ENCODE results near the gene SYTL3. TPM values are rescaled to one million over a fixed set of nuclear protein-coding genes. Genes with fewer than 3 reads are reported as not detected.

The SYTL3 gene
- total RNA-seq, 1 donor from 2014 or later: 102 TPM

DNA sequence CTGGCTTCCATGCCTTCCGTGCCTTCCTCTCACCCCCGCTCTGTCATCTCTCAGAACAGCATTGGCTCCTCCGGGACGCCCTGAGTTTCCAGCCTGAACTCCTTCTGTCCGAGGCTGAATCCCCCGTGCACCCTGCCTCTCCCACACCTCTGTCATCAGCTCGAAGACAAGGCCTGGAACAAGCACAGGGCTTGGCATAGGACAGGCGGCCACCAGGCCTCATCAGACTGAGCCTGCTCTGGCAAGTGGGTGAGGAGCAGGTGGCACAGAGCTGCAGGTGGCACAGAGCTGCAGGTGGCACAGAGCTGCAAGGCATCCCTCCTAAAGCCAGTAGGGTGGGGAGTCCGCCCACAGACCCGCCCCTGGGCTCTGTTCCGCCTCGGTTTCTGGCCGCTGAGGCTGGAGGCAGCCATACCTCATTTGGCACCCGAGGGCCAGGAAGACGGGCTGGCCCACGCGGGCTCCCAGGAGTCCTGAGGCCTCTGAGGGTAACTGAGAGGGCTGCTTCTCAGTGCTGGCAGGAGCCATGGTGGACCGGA, 109.2 kb downstream of the SYTL3 start:
- H3K4me3 Mint-ChIP-seq: no peak overlapping the region
- H3K9me3 Mint-ChIP-seq: no peaks in the 10 kb centered on the region
- intact Hi-C loops (cut with micrococcal nuclease): no loop called here
- peak overlapping the region; percentile 53 for H3K27ac Mint-ChIP-seq
- no peak for DNase-seq
- no peaks in the 10 kb centered on the region for H3K27me3 Mint-ChIP-seq
- peaks cover 56% of the 10 kb centered on the region for H3K36me3 Mint-ChIP-seq (ENCODE audit: low read depth)
- no peaks in the 10 kb centered on the region for H3K4me1 Mint-ChIP-seq

DNA sequence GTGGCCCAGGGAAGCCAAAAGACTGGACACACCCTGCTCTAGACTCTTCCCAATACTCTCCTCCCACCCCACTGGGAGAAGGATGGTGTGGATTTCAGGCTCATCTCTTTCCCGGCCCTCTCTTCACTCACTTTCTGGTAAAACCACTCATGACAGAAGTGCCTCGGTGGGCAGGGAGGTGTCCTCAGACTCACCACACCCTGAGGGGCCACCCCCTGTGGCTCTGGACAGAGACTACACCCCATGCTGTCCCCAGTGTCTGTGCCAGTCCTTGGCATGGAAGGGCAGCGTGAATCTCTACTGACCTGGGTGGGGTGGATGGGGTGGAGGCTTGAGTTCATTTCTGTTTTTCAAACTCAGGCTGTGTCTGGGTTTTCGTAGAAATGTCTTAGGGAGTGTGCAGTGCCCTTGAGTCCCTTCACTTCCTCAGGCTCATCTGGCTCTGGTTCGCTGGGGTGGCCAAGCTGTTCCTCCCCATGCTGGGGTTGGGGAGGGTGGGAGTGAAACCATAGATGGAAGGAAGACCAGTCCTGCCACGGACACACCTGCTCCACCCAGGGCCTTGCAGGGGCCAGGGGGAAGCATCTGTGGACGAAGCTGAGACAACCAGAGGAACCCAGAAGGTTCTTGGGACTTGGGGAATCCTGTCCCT, 110.2 kb downstream of the SYTL3 start:
- H3K4me1 Mint-ChIP-seq: no peaks in the 10 kb centered on the region
- no peak overlapping the region for H3K27ac Mint-ChIP-seq
- H3K27me3 Mint-ChIP-seq: no peaks in the 10 kb centered on the region
- H3K4me3 Mint-ChIP-seq: no peak overlapping the region
- no peaks in the 10 kb centered on the region for H3K9me3 Mint-ChIP-seq
- peaks cover 61% of the 10 kb centered on the region for H3K36me3 Mint-ChIP-seq (ENCODE audit: low read depth)
- intact Hi-C loops (cut with micrococcal nuclease): no loop called here
- DNase-seq: peak; percentile 57

DNA sequence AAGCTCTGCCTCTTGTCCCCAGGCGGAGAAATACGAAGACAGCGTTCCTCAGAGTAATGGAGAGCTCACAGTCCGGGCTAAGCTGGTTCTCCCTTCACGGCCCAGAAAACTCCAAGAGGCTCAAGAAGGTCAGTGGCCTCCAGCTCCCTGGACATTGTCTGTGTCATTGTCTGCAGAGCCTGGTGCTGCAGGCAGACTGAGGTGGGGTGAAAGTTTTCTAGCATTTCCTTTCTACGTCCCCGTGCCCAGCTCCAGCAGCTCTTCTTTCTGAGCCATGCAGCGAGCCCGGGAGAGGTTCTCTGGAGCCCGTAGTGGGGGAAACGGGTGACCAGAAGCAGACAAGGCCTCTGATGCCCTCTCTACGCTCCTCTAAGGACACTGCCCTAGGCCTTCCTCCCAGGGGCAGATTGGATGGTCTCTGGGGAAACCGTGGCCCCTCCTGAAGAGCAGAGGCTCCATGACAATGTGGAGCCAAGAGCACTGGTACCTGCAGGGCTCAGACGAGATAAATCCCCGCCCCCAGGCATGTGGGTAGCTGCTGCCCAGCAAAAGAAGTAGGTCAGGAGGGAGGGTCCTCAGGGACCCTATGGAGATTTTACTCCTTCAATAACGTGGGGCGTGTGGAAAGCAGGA, 110.9 kb downstream of the SYTL3 start:
- Mint-ChIP-seq H3K9me3 (no peaks in the 10 kb centered on the region), H3K36me3 (ENCODE audit: low read depth) (peaks cover 62% of the 10 kb centered on the region), H3K4me1 (no peaks in the 10 kb centered on the region), H3K27me3 (no peaks in the 10 kb centered on the region), H3K27ac (no peak overlapping the region), H3K4me3 (no peak overlapping the region)
- intact Hi-C loops (cut with micrococcal nuclease): no loop called here
- peak; percentile 55 for DNase-seq

DNA sequence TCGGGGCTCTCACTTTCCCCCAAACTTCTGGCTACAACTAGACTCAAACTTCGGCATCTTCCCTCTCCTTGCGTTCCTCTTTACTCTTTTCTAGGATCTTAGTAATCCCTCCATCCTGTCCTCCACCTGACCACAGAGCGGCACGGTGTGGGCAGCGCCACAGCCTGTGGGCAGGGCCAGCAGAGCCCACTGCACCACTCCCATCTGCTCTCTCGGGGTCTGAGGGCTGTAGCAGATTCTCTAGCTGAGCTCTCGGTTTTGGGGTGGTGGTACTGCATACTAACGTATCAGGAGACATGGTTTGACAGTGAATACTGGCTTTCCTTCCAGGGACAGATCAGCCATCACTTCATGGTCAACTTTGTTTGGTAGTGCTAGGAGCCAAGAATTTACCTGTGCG, 111.9 kb downstream of the SYTL3 start:
- Mint-ChIP-seq H3K9me3 (no peaks in the 10 kb centered on the region), H3K4me3 (no peak overlapping the region), H3K27me3 (no peaks in the 10 kb centered on the region), H3K27ac (peak overlapping the region; percentile 39), H3K36me3 (ENCODE audit: low read depth) (peaks cover 65% of the 10 kb centered on the region), H3K4me1 (no peaks in the 10 kb centered on the region)
- intact Hi-C loops (cut with micrococcal nuclease): no loop called here
- no peak for DNase-seq

DNA sequence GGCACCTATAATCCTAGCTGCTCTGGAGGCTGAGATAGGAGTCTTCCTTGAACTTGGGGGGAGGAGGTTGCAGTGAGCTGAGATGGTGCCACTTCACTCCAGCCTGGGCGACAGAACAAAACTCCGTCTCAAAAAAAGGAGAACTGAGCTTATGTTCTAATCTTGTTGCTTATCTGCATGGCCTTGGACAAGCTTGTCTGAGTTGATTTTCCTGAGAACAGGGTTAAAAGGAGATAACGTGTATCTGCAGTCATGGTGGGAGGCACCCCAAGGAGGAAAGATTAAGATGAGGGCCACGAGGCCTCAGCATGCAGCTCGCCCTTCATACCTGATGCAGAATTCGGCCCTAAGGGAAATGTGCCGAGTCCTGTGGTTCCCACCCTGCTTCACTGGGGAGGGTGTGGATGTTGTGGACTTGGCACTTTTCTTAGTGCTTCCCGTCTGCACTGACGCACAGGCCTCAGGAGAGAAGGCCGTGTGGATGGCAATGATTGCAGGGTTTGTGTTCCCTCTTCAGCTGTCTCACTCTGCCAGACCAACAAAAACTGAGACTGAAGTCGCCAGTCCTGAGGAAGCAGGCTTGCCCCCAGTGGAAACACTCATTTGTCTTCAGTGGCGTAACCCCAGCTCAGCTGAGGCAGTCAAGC, 113.1 kb downstream of the SYTL3 start:
- Mint-ChIP-seq H3K4me3 (no peak overlapping the region), H3K27ac (peak overlapping the region; percentile 62), H3K9me3 (no peaks in the 10 kb centered on the region), H3K4me1 (no peaks in the 10 kb centered on the region), H3K27me3 (no peaks in the 10 kb centered on the region), H3K36me3 (ENCODE audit: low read depth) (peaks cover 67% of the 10 kb centered on the region)
- intact Hi-C loops (cut with micrococcal nuclease): no loop called here
- DNase-seq: peak; percentile 57

DNA sequence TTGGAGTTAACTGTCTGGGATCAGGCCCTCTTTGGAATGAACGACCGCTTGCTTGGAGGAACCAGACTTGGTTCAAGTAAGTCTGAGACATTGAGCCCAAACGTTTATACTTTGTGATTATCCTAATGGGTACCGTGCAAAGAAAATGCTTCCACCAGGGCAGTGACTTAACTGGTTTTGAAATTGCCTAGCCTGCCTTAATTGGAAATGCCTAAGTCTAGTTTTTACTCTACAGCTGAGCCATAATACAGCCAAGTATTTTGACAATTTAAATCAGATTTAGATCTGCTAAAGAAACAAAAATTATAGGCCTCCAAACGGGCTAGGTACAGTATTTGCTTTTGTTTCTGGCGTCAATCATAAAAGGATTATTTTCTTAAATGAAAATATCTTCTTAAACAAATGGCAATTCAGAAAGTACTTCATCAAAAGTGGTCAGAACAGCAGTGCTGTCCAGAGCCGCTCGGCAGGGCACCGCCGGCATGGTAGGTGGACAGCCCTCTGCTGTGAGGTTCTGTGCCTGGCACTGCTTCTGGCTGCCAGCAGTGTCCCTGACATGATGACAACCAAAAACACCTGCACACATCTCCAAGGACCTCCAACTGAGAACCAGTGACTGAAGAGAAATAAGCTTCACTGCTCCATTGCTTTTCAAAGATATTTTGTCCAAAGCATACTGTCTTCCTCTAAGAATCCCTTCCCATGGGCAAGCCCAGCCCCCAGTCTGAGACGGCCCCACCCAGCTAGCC, 113.8 kb downstream of the SYTL3 start:
- H3K9me3 Mint-ChIP-seq: no peaks in the 10 kb centered on the region
- no peak overlapping the region for H3K4me3 Mint-ChIP-seq
- intact Hi-C loops (cut with micrococcal nuclease): no loop called here
- H3K4me1 Mint-ChIP-seq: no peaks in the 10 kb centered on the region
- peak overlapping the region; percentile 36 for H3K27ac Mint-ChIP-seq
- H3K36me3 Mint-ChIP-seq (ENCODE audit: low read depth): peaks cover 70% of the 10 kb centered on the region
- H3K27me3 Mint-ChIP-seq: no peaks in the 10 kb centered on the region
- no peak for DNase-seq

DNA sequence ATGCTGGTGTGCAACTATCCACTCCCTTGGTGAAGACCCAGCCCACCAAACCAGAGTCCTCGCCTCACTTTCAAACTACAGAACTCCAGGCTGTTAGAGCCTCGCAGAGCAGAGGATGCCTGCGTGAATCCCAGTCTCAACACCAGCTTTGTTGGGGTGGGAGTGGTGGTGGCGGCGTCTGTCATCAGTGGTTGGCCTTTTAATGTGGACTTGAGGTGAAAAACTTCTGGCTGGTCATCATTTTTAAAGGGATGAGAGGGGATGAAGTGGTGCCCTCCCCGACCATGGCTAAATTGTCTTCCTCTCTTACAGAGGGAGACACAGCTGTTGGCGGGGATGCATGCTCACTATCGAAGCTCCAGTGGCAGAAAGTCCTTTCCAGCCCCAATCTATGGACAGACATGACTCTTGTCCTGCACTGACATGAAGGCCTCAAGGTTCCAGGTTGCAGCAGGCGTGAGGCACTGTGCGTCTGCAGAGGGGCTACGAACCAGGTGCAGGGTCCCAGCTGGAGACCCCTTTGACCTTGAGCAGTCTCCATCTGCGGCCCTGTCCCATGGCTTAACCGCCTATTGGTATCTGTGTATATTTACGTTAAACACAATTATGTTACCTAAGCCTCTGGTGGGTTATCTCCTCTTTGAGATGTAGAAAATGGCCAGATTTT, 114.5 kb downstream of the SYTL3 start:
- peak; percentile 58 for DNase-seq
- H3K9me3 Mint-ChIP-seq: no peaks in the 10 kb centered on the region
- no peaks in the 10 kb centered on the region for H3K27me3 Mint-ChIP-seq
- H3K4me3 Mint-ChIP-seq: no peak overlapping the region
- H3K4me1 Mint-ChIP-seq: no peaks in the 10 kb centered on the region
- intact Hi-C loops (cut with micrococcal nuclease): no loop called here
- peak overlapping the region; percentile 36 for H3K27ac Mint-ChIP-seq
- H3K36me3 Mint-ChIP-seq (ENCODE audit: low read depth): peaks cover 72% of the 10 kb centered on the region

DNA sequence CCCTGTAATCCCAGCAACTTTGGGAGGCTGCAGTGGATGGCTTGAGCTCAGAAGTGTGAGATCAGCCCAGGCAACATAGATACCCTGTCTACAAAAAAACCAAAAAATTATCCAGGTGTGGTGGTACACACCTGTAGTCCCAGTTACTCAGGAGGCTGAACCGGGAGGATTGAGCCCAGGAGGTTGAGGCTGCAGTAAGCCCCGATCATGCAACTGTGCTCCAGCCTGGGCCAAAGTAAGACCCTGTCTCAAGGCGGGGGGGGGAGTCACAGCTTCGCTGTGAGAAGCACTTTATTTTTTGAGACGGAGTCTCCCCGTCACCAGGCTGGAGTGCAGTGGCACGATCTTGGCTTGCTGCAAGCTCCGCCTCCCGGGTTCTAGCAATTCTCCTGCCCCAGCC, 115.1 kb downstream of the SYTL3 start:
- H3K27me3 Mint-ChIP-seq: no peaks in the 10 kb centered on the region
- no peak for DNase-seq
- no peak overlapping the region for H3K4me3 Mint-ChIP-seq
- H3K36me3 Mint-ChIP-seq (ENCODE audit: low read depth): peaks cover 77% of the 10 kb centered on the region
- no peaks in the 10 kb centered on the region for H3K9me3 Mint-ChIP-seq
- intact Hi-C loops (cut with micrococcal nuclease): loop anchor here (5.0 kb wide), 1 partner anchor 63 kb away; no protein-coding TSS in a partner anchor
- H3K27ac Mint-ChIP-seq: no peak overlapping the region
- H3K4me1 Mint-ChIP-seq: peaks cover 3% of the 10 kb centered on the region

DNA sequence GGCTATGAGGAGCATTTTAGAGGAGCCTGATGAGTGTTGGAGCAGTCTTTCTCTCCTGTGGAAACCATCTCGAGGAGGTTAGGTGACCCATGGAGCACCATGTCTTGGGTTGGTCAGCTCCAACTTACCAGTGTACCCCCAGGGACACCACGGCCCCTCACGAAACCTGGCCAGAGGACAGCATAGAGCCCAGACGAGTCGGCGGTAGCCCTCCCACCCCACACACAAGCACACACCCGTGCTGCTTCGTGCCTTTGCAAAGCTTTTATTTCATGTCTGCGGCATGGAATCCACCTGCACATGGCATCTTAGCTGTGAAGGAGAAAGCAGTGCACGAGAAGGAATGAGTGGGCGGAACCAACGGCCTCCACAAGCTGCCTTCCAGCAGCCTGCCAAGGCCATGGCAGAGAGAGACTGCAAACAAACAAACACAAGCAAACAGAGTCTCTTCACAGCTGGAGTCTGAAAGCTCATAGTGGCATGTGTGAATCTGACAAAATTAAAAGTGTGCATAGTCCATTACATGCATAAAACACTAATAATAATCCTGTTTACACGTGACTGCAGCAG, 115.7 kb downstream of the SYTL3 start:
- peak; percentile 56 for DNase-seq
- peaks cover 82% of the 10 kb centered on the region for H3K36me3 Mint-ChIP-seq (ENCODE audit: low read depth)
- H3K4me1 Mint-ChIP-seq: peaks cover 4% of the 10 kb centered on the region
- no peak overlapping the region for H3K27ac Mint-ChIP-seq
- no peak overlapping the region for H3K4me3 Mint-ChIP-seq
- H3K9me3 Mint-ChIP-seq: no peaks in the 10 kb centered on the region
- no peaks in the 10 kb centered on the region for H3K27me3 Mint-ChIP-seq
- intact Hi-C loops (cut with micrococcal nuclease): loop anchor here (5.0 kb wide), 1 partner anchor 63 kb away; no protein-coding TSS in a partner anchor

DNA sequence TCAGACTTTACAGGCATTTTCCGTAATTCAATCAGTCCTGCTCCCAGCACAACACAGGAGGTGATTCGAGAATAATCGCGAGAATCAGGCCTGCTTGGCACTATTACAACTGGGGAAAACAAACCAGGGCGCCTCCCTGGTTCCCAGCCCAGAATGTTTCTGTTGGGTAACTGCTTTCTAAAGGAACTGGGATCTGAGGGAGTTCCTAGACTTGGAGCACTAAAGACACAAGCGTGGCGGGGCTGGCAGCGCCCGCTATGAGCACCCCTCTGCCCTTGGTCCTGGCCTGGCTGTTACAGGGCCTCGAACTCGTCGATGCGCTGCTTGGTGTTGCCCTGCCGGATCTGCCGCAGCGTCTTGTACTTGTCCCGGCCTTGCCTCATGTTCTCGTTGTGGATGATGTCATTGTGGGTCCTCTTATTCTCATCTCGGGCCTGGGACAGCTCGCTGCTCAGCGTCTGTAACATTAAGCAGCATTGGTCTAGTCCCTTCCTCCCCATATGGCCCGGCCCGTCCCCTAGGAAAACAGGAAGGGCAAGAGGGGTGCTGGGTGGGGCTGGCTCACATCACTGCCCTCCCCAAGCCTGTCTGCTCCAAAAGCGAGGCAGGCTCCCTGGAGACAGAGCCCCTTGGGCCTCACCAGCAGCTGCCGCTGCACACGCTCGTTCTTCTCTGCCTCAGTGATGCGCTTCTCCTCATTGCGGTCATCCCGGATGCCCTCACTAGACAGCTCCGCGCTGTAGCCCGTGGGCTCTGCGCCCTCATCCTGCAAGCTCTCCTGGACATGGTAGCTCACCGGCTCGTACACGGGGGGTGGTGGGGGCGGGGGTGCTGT, 117.0 kb downstream of the SYTL3 start:
- Mint-ChIP-seq H3K27me3 (no peaks in the 10 kb centered on the region), H3K36me3 (ENCODE audit: low read depth) (peaks cover 87% of the 10 kb centered on the region), H3K4me3 (no peak overlapping the region), H3K27ac (peak overlapping the region; percentile 55), H3K9me3 (no peaks in the 10 kb centered on the region), H3K4me1 (peaks cover 14% of the 10 kb centered on the region)
- intact Hi-C loops (cut with micrococcal nuclease): loop anchor here (5.0 kb wide), 1 partner anchor 65 kb away; no protein-coding TSS in a partner anchor
- peak; percentile 56 for DNase-seq

DNA sequence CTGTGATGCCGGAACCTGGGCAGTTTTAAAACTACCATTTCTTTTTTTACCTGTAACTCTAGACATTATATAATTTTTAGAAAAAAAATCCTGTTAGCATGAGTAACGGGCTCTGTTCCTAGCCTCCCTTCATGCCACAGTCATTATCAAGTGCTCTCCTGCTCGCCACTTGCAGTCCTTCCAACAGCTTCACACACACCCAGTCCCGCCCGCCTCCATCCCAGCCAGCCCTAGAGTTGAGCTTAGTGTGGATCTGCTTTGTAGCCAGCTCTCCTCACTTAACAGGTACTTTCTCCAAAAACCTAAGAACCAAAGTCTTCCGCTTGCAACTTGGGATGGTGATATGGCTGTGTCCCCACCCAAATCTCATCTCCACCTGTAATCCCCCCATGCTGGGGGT, 117.9 kb downstream of the SYTL3 start:
- intact Hi-C loops (cut with micrococcal nuclease): loop anchor here (5.0 kb wide), 1 partner anchor 65 kb away; no protein-coding TSS in a partner anchor
- no peaks in the 10 kb centered on the region for H3K27me3 Mint-ChIP-seq
- no peak overlapping the region for H3K4me3 Mint-ChIP-seq
- H3K27ac Mint-ChIP-seq: peak overlapping the region; percentile 55
- DNase-seq: no peak
- no peaks in the 10 kb centered on the region for H3K9me3 Mint-ChIP-seq
- H3K36me3 Mint-ChIP-seq (ENCODE audit: low read depth): peaks cover 85% of the 10 kb centered on the region
- H3K4me1 Mint-ChIP-seq: peaks cover 22% of the 10 kb centered on the region

DNA sequence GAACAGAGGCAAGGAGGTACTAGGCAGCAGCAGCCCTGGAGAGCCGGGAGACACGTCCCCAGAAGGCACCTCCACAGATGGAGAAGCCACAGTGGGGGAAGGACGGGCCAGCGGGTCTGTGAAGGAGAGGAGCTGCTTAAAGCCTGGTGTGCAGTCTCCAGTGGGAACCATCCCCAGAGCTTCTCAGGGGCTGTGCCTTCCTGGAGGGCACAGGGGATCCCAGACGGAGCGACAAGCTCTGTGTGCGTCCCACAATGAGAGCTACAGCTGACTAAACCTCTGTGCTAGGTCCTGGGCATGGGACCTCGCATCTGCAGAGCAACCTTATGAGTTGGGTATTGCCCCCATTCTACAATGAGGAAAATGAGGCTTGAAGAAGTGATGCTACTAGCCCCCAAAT, 118.6 kb downstream of the SYTL3 start:
- peak overlapping the region; percentile 17 for H3K27ac Mint-ChIP-seq
- peaks cover 29% of the 10 kb centered on the region for H3K4me1 Mint-ChIP-seq
- H3K4me3 Mint-ChIP-seq: no peak overlapping the region
- H3K27me3 Mint-ChIP-seq: no peaks in the 10 kb centered on the region
- H3K9me3 Mint-ChIP-seq: no peaks in the 10 kb centered on the region
- intact Hi-C loops (cut with micrococcal nuclease): loop anchor here (5.0 kb wide), 1 partner anchor 66 kb away; no protein-coding TSS in a partner anchor
- H3K36me3 Mint-ChIP-seq (ENCODE audit: low read depth): peaks cover 85% of the 10 kb centered on the region
- no peak for DNase-seq
